HG02973 (cell line): ENCODE results near the gene ZBTB1.
"Not testable (repeated sequence)": the region's sequence is repeated elsewhere in the genome, so short reads cannot be mapped to it uniquely, and the experiment has no call there.

Experiments used
- ATAC-seq: cut with Tn5 transposase; IDR thresholded peaks from one replicate; pipeline ENCODE4 v1.9.1; 2021; ENCODE audit warnings: moderate library complexity; ENCODE audit not compliant: unreplicated experiment

ZBTB1 gene

DNA sequence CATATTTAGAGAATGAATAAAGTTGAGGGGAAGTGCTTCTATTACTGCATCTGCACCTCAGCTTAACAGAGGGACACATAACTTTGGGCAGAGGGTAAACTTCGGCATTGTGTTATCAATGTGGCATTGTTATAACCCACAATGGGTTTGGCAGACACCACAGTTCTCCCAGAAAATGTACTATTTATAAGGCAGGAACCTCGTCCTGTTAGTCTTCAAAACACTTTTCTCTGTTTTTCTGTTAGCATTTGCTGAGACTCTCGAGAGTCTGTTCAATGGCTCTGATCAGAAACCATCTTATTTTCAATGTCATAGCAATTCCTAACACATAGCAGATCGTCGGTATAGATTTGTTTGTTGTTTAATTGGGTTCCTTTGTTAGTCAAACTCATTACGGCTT lies 59.1 kb downstream of the ZBTB1 start:
- no peak for ATAC-seq

DNA sequence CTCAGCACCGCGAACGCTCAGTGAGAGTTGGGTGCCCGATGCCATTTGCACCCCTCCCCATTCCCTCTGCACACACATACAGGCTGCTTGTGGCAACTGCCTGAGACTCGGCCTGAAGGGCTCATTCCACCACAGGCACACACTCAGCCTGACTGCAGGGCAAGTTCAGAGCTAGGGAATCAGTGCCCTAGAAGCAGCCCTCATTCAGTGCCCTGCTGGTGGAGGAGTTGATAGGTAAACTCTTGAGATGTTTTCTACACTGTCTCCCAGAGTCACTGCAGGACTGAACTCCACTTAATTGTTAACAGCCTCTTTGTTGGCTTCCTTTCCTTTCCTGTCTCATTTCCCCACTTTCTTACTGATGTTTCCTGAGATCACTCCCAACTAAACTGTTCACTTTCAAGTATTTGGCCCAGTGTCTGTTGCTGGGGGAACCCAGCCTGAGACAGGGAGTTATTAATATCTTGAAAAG lies 62.1 kb downstream of the ZBTB1 start:
- no peak for ATAC-seq

DNA sequence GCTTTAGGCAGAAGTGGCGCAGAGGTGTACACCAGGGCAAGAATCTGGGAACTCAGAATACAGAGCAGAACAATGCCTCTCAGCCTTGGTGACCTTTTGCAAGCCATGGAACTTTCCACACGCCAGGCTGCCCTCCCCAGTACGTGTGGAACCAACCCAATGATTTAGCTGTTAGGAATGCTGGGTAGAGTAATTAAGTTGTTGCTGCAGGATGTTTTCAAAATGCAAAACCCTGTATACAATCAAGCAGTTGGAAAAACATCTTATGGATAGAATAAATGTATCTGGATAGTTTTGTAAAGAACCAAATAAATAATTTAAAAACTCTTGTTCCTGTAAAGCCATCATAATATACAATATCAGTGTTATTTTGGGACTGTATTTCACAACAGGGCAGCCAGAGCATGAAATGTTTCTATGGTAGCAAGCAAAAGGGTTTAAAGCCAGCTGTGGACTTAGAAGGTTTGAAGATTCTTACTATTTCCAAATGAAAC lies 64.6 kb downstream of the ZBTB1 start:
- no peak for ATAC-seq

DNA sequence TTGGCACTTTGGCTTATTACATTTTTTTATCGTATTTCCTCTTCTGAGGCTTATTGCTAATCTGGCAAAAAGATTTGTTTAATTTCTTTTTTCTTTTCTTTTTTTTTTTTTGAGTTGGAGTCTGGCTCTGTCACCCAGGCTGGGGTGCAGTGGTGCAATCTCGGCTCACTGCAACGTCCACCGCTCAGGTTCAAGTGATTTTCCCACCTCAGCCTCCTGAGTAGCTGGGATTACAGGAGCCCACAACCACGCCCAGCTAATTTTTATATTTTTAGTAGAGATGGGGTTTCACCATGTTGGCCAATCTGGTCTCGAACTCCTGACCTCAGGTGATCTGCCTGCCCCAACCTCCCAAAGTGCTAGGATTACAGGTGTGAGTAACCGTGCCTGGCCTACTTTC lies 65.1 kb downstream of the ZBTB1 start:
- not testable (repeated sequence) for ATAC-seq

GRCh38 chr14:64572386-64573104 lies 68.0 kb downstream of the ZBTB1 start:
- ATAC-seq: no peak

DNA sequence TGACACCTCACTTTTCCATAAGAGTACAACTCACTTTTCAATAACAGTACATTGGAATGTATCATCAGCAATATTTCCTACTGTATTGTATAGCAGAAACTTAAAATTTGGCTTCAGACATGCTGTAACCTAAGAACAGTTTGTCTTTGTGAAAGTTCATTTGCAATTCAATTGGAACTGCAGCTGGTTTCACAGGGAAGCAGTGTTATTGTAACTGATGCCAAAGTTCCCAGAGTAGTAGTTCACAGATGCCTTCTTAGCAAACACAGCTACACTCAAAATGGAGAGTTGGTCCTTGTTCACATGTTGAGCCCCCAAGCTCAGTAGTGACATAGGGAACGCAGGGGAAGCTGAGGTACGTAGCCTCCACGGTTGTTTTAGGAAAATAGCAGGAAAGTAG lies 68.5 kb downstream of the ZBTB1 start:
- no peak for ATAC-seq
